ENCODE measurements around the gene ZNF428. TPM values are rescaled to one million over a fixed set of nuclear protein-coding genes. Genes with fewer than 3 reads are reported as not detected.
A peak's percentile ranks its signal among the peaks of the same experiment; 100 is the strongest.

ZNF428 gene
- total RNA-seq, 1 donor from 2014 or later = 18.5 TPM

- H3K27me3 Mint-ChIP-seq (ENCODE audit: insufficient read depth, low read depth) = peaks cover 3% of the 10 kb centered on the region
These were observed 4.7 kb upstream of the ZNF428 start for GRCh38 chr19:43623889-43624670.

GRCh38 chr19:43622956-43623355, 3.5 kb upstream of the ZNF428 start:
- DNase-seq (ENCODE audit: low spot score) = no peak
- Mint-ChIP-seq H3K4me1 (peaks cover 29% of the 10 kb centered on the region), H3K27me3 (ENCODE audit: insufficient read depth, low read depth) (peaks cover 3% of the 10 kb centered on the region), H3K9me3 (no peaks in the 10 kb centered on the region), H3K27ac (no peak overlapping the region), H3K4me3 (no peak overlapping the region), H3K36me3 (peaks cover 27% of the 10 kb centered on the region)
- Histone ChIP-seq H3K27ac (no peak overlapping the region), H3K79me2 (ENCODE audit: low read depth) (peaks cover 23% of the 10 kb centered on the region), H3K9me3 (ENCODE audit: low read depth) (no peaks in the 10 kb centered on the region), H3K4me3 (no peak overlapping the region), H3F3A (ENCODE audit: low read depth) (peaks cover 50% of the 10 kb centered on the region), H3K4me1 (peaks cover 11% of the 10 kb centered on the region), H3K36me3 (no peaks in the 10 kb centered on the region), H2AFZ (replicated peaks) (no peak overlapping the region), H3K4me2 (no peak overlapping the region), H3K9ac (no peak overlapping the region), H4K20me1 (ENCODE audit: low read depth) (peaks cover 34% of the 10 kb centered on the region), H3K27me3 (no peaks in the 10 kb centered on the region)
- no peak for TF ChIP-seq EZH2phosphoT487 (IDR thresholded peaks at IDR 0.05)
- TF ChIP-seq CTCF (IDR thresholded peaks at IDR 0.05) = no peak
- TF ChIP-seq EZH2 (IDR thresholded peaks at IDR 0.05) = no peak

More at GRCh38 chr19:43623889-43624670, 4.7 kb upstream of the ZNF428 start:
- Histone ChIP-seq H3K27ac (no peak overlapping the region), H3K36me3 (no peaks in the 10 kb centered on the region), H3K27me3 (no peaks in the 10 kb centered on the region), H3K9me3 (ENCODE audit: low read depth) (no peaks in the 10 kb centered on the region), H3F3A (ENCODE audit: low read depth) (peaks cover 41% of the 10 kb centered on the region), H3K79me2 (ENCODE audit: low read depth) (peaks cover 15% of the 10 kb centered on the region), H3K4me1 (peaks cover 4% of the 10 kb centered on the region), H3K4me2 (no peak overlapping the region), H3K4me3 (no peak overlapping the region), H3K9ac (no peak overlapping the region), H4K20me1 (ENCODE audit: low read depth) (peaks cover 40% of the 10 kb centered on the region), H2AFZ (replicated peaks) (no peak overlapping the region)
- peak overlapping the region; percentile 24 for H3K4me3 Mint-ChIP-seq
- H3K9me3 Mint-ChIP-seq = no peaks in the 10 kb centered on the region
- peaks cover 23% of the 10 kb centered on the region for H3K4me1 Mint-ChIP-seq
- peaks cover 30% of the 10 kb centered on the region for H3K36me3 Mint-ChIP-seq
- TF ChIP-seq CTCF (IDR thresholded peaks at IDR 0.05) = no peak
- TF ChIP-seq EZH2phosphoT487 (IDR thresholded peaks at IDR 0.05) = no peak
- no peak for TF ChIP-seq EZH2 (IDR thresholded peaks at IDR 0.05)
- peak; percentile 26 for DNase-seq (ENCODE audit: low spot score)
- peak overlapping the region; percentile 21 for H3K27ac Mint-ChIP-seq

GRCh38 chr19:43622070-43622469, 2.6 kb upstream of the ZNF428 start:
- peaks cover 50% of the 10 kb centered on the region for H3F3A ChIP-seq (ENCODE audit: low read depth)
- peaks cover 32% of the 10 kb centered on the region for H3K79me2 ChIP-seq (ENCODE audit: low read depth)
- H3K9ac ChIP-seq = no peak overlapping the region
- Mint-ChIP-seq H3K36me3 (peaks cover 25% of the 10 kb centered on the region), H3K4me1 (peaks cover 25% of the 10 kb centered on the region), H3K9me3 (no peaks in the 10 kb centered on the region), H3K27me3 (ENCODE audit: insufficient read depth, low read depth) (peaks cover 3% of the 10 kb centered on the region), H3K4me3 (no peak overlapping the region), H3K27ac (no peak overlapping the region)
- no peaks in the 10 kb centered on the region for H3K36me3 ChIP-seq
- TF ChIP-seq EZH2phosphoT487 (IDR thresholded peaks at IDR 0.05) = no peak
- no peak for TF ChIP-seq CTCF (IDR thresholded peaks at IDR 0.05)
- no peak for TF ChIP-seq EZH2 (IDR thresholded peaks at IDR 0.05)
- H2AFZ ChIP-seq (replicated peaks) = no peak overlapping the region
- H3K27me3 ChIP-seq = no peaks in the 10 kb centered on the region
- H3K4me1 ChIP-seq = peaks cover 11% of the 10 kb centered on the region
- no peak overlapping the region for H3K27ac ChIP-seq
- peaks cover 34% of the 10 kb centered on the region for H4K20me1 ChIP-seq (ENCODE audit: low read depth)
- no peak overlapping the region for H3K4me3 ChIP-seq
- no peaks in the 10 kb centered on the region for H3K9me3 ChIP-seq (ENCODE audit: low read depth)
- no peak for DNase-seq (ENCODE audit: low spot score)
- H3K4me2 ChIP-seq = no peak overlapping the region

Data from neural progenitor cell (in vitro differentiated cells).